ENCODE data around the gene TACR2.

The TACR2 gene

DNA sequence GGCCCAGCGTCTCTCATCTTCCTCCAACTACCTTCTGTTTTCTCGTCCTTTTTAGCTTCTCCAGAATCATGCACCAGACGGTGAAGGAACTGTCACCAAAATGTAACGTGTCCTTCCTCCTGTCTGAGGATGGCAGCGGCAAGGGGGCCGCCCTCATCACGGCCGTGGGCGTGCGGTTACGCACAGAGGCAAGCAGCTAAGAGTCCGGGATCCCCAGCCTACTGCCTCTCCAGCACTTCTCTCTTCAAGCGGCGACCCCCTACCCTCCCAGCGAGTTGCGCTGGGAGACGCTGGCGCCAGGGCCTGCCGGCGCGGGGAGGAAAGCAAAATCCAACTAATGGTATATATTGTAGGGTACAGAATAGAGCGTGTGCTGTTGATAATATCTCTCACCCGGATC lies 15.8 kb downstream of the TACR2 start:
- DNase-seq = no peak

DNA sequence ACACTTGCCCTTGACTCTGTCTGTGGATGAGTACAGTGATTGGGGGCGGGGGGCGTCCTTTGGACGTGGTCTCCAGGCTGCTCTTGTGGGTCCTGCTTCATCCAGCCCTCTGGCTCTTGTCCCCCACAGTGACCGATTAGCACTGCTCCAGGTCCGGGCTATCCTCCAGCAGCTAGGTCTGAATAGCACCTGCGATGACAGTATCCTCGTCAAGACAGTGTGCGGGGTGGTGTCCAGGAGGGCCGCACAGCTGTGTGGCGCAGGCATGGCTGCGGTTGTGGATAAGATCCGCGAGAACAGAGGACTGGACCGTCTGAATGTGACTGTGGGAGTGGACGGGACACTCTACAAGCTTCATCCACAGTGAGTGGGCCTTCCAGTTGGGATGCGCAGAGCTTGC lies 18.3 kb downstream of the TACR2 start:
- DNase-seq = no peak

DNA sequence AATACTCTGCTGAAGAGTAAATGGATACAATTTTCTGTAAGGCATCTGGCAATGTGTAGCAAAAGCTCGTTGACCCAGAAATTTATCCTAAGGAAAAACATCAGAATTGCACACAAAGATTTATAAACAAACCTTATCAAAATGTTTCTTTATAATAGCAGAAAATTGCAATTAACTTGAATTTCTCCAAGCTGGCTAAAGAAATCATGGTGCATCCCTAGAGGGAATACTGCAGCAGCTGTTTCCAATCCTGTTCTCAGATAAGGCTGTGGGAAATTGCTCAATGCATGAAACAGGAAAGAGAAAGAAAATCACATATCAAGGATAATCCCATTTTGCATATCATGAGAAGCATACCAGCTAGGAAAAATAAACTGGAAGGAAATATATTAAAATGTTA lies 18.7 kb downstream of the TACR2 start:
- no peak for DNase-seq

DNA sequence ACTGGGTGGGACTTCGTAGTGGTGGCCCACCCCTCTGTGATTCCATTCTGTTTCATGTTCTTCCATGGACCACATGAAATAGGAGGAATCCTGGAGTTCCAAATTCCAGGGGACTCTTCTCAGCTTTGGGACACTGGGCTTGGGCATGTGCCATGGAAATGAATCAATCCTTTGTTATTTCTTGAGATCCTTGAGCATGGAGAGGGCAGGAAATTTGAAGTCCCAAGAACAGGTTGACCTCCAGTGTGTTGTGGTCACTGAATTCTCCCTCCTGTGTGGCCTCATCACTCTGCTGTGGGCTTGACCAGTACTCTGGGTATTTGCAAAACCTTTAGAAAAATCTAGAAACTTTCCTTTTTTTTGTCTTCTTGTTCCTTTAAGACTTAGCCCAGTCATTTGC lies 22.7 kb downstream of the TACR2 start:
- no peak for DNase-seq

DNA sequence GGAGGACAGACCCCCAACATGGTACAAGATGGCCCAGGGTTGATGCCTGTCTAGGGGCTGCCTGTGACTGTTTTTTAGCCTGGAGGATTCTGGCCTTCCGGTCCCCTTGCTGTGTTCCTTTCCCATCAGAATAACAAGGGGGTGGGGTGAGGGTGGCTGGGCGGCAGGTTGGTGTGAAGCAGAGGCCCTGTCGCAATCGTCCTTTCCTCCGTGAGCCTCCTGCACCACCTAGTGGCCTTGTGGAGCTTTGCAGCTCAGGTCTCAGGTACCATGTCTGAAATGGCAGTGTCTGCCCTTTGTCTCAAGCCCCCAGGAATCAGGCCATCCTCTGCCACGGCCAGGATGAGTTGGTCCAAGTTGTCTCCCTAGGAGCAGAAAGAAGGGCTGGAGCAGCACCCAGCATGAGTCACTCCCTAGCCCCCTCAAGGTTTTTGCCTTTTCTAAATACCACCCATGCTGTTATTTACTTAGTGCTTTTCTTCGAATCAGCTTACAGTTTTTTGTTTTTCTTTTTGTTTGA lies 24.2 kb downstream of the TACR2 start:
- peak; percentile 29 for DNase-seq

DNA sequence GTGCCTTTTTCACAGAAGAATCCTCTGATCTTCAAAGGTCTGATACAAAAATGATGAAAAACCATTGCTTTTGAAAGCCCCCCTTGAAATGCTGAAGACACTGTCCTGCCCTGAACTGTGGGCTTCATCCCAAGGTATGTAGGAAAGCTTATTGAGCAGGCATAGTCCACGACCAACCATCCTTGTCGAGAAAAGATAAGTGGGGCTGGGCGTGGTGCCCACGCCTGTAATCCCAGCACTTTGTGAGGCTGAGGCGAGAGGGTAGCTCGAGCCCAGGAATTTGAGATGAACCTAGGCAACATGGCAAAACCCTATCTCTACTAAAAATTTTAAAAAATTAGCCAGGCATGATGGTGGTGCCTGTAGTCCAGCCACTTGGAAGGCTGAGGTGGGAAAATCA lies 25.6 kb downstream of the TACR2 start:
- DNase-seq = no peak

DNA sequence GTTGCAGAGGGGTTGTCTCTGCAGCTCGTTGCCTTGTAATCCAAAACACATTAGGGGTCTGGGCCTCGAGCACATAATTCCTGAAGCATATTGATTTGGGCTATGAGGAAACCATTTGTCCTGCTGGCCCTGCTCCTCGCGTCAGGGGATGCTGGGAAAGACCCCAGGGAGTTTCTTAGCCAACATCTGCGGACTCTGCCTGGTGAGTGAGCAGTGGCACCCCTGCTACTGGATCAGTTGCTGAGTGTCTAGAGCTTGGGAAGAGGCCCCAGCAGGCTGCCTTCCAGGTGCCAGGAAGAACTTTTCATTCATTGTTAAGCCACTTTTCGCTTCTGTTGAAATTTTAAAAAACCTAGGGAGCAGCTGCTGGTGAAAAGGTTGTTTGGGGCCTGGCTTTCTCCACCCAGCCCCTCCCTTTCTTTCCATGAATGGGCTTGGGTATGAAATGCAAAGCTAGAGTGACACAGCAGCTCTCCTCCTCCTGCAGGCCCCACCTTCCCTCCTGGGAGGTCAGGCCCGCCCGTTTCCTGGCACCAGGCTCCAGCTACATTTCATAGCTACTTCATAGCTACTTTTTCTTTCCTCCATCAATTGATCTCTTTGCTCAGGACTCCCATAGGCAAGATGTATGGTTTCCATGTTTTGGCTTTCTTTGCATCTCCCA lies 26.8 kb downstream of the TACR2 start:
- DNase-seq = no peak

DNA sequence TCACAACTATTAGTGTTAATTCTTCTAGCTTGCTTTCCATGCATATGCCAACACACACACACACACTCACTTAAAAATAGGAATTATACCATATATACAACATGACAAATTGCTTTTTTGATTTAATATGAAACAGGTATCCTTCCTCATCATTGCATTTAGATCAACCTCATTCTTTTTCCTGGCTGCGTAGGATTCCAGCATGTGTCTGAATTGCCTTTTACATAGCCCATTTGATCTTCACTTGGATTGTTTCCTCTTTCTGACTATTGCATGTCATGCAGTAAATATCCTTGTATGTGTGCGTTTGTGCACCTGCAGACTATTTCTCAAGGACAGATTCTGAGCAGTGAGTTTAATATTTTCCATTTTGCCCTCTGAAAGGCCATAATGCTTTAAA lies 28.2 kb downstream of the TACR2 start:
- no peak for DNase-seq

DNA sequence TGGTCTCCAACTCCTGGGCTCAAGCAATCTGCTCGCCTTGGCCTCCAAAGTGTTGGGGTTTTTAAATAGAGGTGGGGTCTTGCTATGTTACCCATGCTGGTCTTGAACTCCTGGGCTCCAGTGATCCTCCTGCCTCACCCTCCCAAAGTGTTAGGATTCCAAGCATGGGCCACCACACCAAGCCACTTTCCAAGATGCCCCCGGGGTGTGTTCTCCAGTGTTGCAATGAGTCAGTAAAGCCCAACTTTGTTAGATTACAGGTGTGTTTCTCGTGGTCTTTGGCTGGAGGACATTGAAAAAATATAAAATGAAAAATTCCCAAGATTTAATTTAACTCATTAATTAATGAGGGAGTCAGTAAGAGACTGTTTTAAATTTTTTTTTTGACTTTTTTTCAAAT lies 29.2 kb downstream of the TACR2 start:
- DNase-seq = no peak

DNA sequence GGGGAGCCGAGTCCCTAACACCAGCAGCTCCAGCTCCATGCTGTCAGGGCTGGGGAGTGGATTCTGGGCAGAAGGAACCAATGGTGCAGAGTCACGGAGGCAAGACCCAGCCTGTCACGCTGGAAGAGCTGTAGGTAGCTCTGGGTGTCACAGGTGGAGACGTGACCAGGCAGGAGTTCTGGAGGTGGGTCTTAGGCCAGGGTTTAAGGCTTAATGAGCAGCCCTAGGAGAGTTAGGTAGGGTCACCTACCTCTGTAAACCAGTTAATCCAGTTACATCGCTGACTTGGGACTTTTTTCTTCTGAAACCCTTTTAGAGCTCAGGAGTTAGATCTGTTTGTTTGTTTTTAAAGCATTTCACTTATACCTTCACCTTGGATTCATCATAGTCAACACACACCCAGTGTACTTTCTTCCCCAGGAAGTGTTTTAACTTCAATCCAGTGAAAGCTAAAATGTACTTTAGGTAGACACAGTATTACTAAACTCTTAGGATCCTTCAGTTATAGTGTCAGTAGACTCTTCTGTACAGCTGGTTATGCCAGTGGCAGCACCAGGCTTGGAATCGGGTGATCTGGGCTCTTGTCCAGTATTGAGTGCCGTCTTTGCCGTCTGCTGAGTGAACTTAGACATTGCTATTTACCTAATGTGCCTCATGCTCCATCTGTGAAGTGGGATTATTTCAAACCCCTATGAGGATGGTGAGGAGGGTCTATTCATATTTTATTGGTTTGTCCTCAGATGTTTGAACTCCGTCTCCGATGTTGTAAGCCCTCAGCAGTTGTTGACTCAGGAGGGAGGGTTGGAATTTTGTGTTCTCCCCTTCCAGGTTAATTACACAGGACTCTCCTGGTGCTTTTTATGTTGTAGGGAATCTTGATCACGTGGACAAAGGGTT lies 31.0 kb downstream of the TACR2 start:
- DNase-seq = no peak

DNA sequence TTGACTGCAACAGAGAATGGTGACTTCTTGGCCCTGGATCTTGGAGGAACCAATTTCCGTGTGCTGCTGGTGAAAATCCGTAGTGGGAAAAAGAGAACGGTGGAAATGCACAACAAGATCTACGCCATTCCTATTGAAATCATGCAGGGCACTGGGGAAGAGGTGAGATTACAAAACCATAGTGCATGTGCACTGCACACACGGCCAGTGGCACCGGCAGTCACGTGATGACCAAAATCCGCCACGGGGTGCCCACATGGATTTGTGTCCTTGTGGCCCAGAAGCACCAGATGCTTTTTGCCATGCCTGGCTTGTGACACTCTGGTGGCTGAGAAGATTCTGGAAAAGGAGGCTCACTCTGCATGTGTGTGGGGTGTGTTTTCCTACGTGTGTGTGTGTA lies 32.4 kb downstream of the TACR2 start:
- no peak for DNase-seq

DNA sequence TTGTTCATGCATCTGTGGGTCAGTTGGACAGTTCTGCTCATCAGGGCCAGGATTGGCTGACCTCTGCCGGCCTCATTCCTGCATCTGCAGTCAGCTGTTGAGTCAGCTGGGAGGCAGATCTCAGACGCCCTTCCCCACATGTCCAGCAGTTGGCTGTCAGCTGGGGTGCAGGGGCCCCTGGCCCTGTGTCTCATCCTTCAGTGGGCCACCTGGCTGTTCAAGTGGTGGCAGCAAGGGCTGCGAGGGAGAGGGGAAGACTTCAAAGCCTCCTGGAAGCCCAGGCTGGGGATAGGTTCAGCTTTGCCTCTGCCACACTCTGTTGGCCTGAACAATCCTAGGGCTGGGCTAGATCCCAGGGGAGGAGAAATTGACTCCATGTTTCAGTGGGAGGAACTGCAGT lies 33.2 kb downstream of the TACR2 start:
- DNase-seq = no peak

DNA sequence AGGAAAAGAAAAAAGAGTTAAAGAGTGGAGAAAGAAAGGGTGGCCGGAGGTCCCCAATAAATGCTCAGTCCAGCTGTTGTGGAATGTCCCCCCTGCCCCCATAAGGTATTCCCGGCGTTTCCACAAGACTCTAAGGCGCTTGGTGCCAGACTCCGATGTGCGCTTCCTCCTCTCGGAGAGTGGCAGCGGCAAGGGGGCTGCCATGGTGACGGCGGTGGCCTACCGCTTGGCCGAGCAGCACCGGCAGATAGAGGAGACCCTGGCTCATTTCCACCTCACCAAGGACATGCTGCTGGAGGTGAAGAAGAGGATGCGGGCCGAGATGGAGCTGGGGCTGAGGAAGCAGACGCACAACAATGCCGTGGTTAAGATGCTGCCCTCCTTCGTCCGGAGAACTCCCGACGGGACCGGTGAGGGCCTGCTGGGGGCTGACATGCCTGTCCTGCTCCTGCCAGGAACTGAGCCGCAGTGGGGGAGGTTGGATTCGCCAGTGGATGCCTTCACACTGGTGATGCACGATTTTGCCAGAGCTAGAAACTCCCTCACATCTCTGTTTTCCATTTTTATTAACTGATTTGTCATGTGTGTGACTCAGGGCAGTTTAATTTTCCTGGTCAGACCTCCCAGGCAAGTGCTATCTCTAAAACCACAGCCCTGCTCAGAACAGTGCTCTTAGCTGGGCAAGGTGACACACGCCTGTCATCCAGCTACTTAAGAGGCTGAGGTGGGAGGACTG lies 34.2 kb downstream of the TACR2 start:
- no peak for DNase-seq

DNA sequence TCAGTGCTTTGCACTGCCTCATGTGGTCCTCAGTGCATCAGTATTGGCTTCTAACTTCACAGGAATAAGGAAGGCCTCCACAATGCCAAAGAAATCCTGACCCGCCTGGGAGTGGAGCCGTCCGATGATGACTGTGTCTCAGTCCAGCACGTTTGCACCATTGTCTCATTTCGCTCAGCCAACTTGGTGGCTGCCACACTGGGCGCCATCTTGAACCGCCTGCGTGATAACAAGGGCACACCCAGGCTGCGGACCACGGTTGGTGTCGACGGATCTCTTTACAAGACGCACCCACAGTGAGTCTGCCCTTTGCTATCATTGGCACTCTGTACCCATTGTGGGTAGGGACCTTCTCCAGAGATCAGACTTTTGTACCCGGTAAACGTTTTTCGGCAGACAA lies 36.9 kb downstream of the TACR2 start:
- no peak for DNase-seq

DNA sequence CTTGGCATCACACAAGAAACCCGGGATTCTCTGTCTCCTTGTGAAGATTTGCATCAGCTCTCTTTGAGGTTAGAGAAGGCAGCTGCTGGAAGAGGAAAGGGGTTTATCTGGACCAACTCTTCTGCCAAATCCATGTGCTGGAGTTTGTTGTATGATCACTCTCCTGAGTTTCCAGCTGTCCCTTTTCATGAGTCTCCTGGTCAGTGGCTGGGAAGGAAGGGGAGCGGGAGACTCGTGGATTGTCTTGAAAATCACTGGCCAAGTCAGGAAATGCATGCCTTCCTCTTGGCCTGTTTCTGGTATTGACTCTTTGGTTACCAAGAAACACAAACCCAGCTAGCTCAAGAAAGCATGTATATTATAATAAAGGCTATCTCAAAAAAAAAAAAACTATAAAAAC lies 38.8 kb downstream of the TACR2 start:
- DNase-seq = no peak

DNA sequence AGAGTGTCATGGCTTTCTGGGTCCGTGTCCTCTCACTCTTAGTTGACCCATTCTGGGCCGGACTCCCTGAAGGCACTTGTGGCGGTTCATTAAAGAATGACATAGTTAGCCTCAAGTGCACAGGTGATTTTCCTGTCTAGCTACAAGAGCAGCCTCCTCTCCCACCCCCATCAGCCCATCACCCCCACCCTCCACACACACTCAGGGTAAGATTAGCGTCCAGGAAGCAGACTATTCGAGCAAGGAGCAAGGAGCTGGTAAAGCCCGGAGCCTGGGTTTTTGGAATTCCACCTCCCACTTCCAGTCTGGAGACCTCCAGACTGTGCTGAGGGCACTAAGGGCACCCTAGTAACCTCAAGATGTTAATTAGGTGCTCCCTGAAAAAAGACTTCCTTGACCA lies 39.5 kb downstream of the TACR2 start:
- no peak for DNase-seq

DNA sequence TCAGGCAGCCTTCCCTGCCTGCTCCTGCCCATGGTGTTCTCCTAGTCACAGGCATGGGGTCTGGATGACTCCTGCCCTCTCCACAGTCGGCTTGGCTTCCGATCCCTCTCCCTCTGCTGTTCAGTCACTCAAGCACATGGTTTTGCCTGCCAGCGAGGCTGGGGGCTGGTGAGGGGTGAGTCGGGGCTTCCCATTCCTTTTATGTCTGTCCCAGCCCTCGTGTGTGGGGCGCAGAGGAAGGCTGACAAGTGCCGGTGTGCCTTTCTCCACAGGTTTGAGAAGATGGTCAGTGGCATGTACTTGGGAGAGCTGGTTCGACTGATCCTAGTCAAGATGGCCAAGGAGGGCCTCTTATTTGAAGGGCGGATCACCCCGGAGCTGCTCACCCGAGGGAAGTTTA lies 40.1 kb downstream of the TACR2 start:
- DNase-seq = no peak

DNA sequence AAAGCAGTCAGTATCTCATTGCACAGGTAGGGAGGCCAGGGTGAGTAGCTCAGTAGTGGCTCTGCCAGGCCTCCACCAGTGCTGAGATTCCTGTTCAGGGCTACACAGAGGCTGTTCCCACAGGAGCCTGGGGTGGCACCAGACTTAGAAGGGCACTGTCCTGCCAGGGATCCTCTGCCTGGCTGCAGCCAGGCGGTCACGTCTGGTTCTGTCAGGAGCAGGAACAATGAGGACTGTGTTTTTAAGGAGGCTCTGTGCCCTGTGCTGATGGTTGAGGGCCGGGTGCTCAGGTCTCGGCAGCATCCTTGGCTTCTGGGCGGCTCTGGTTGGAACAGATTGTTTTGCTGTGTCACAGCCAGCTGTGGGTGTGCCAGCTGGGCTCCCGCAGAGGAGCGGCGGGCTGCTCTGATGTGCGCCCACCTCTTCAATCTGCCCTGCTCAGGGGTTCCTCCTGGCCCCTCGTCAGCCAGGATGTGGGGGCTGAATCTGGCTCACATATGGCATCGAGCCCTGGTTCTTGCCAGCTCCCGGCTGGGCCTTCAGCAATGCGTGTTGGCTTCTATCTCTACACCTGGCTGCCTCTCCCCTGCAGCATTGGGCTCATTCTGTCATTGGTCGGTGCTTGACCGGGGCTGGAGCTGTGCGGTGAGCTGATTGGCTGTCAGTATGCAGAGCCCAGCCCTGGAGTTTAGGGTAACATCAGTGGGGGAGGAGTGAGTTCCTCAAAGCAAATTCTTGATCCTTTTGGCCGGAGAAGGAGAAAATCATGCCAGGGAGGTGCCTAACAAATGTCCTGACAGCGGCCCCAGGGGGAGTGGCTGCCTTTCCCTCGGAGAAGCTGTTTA lies 41.2 kb downstream of the TACR2 start:
- DNase-seq = peak; percentile 97

DNA sequence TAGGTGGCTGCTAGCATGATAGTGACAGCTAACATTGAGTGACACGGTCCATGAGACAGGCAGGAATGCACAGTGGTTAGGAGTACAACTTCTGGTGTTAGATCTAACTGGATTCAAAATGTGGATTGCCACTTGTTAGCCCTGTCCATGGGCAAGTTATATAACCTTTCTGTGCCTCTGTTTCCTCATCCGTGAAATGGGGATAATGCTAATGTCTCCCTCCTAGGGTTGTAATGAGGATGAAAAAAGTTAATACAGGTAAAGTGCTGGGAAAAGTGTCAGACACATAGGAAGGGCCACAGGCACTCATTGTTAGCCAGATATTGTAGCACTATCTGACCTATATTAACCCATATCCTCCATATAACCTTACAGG lies 41.8 kb downstream of the TACR2 start:
- no peak for DNase-seq

DNA sequence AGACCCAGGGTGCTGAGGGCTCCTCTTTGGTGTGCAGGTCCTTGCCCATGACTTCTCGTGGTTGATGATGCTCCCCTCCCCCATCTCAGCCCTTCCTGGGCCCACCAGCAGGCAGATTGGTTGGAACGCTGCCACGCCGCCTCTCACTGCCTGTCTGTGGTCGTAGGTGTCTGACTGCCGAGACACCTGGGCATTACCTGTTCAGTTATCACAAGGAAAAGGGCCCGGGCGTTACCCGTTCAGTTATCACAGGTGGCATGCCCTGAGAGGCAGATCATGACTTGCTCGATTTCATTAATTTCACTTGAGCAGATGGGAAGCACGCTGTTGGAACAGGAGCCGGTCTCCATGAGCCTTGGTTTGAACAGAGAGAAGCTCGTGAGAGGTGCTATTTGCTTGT lies 42.5 kb downstream of the TACR2 start:
- DNase-seq = no peak

DNA sequence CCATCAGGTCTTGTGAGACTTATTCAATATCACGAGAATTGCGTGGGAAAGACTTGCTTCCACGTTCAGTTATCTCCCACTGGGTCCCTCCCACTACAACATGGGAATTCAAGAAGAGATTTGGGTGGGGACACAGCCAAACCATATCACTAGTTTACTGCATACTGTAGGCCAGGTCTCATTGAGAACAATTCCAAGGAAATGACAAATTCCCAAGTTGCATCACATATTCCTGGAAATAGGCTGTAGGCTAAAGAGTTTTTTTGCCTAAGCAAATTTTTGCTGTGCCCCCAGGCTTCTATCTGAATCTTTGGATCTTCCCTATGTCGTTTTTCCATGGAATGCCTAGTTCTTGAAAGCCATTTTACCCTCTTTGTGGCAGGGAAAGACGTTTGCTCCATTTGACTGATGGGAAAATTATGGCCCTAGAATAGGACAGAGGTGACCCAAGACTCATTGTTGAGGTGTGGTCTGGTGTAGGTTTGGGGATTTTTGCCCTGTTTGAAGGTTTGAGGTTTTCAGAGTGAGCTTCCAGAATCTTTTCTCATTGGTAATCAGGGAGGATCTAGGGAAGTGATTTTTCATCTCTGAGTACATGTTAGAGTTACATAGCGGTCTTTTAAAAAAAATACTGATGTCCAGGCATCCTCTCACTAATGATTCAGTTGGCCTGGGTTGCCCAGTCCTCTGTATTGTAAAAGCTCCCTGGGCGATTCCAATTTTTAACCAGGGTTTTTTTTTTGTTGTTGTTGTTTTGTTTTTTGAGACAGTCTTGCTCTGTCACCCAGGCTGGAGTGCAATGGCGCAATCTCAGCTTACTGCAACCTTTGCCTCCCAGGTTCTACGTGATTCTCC lies 44.4 kb downstream of the TACR2 start:
- no peak for DNase-seq

DNA sequence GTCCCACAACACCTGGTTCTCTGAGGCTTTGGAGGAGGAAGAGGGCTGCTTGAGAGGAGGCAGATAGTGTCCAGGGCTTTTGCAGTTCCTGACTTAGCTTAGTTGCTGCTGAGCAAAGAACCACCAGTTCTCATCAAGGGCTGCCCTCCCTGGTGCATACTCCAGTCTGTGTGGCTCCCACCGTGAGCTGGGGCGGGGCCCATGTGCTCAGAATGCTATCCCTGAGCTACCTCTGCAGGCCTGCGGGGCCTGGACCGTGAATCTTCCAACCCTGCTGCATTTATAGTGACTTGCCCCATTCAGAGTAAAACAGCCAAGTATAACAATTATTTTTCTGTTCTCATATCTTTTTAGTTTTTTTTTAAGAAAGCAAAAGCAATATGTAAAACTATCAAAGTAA lies 49.2 kb downstream of the TACR2 start:
- no peak for DNase-seq
